ENCODE data around the gene SMO.
"Not testable (repeated sequence)": the region's sequence is repeated elsewhere in the genome, so short reads cannot be mapped to it uniquely, and the experiment has no call there.

Gene SMO

DNA sequence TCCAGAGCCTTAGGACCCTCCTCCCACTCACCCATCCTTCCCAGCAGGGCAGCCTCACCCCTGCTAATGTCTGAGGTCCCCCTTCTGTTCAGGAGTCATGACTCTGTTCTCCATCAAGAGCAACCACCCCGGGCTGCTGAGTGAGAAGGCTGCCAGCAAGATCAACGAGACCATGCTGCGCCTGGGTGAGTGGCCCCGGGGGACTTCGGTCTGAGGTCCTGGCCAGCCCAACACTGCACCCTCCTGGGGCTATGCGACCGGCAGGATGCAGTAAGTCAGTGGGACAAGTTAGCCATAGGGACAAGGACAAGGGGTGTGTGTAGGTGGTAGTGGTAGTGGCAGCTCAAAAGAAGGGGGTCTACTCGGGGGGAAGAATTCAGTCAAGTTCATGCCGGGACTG lies 20.2 kb downstream of the SMO start:
- no peak for DNase-seq (ENCODE audit: low read depth, low spot score)

DNA sequence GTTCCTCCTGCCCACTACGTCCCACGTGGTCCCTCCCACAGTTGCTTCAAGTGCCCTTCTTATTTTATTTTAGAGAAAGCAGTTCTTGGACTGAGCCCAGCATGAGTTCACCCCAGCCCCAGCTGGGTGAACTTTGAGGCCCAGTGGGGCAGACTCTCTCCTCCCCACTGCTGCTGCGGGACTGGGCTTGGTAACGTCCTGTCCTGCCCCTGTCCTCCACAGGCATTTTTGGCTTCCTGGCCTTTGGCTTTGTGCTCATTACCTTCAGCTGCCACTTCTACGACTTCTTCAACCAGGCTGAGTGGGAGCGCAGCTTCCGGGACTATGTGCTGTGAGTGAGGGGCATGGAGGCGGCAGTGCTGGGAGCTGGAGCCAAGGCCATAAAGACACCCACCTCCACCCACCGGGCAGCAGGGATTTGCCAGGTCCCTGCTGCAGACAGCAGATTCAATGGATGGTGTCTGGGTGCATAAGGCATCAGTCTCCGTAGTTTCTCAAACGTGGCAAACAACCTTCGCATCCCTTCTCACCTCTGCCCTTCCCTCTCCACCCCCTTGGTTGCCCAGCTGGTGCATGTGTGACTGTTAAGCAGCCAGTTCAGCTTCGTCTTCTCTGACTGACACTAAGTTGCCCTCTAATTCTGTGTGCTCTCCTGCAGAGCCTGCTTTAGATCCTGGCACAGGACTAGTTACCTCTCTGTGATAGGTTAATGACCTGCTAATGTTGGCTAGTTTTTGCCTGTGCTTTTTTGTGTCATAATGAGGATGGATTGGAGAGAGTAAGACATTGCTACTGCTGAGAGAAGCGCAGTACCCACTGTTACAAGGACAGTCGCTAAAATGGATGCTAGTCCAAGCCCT lies 20.9 kb downstream of the SMO start:
- no peak for DNase-seq (ENCODE audit: low read depth, low spot score)

GRCh38 chr7:129210256-129210988 lies 22.0 kb downstream of the SMO start:
- DNase-seq (ENCODE audit: low read depth, low spot score) = no peak

DNA sequence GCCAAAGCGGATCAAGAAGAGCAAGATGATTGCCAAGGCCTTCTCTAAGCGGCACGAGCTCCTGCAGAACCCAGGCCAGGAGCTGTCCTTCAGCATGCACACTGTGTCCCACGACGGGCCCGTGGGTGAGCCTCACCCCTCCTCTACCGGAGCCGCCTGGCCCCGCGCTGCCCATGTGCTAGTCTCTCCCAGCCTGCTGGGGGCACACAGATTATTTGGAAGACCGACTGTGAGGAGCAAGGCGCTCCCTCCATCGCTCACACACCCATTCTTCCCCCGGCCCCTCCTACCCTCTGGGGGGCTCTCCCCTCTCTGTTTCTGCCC lies 22.5 kb downstream of the SMO start:
- DNase-seq (ENCODE audit: low read depth, low spot score) = no peak

- no peak for DNase-seq (ENCODE audit: low read depth, low spot score)
Measured at GRCh38 chr7:129212126-129212525, 23.7 kb downstream of the SMO start.

DNA sequence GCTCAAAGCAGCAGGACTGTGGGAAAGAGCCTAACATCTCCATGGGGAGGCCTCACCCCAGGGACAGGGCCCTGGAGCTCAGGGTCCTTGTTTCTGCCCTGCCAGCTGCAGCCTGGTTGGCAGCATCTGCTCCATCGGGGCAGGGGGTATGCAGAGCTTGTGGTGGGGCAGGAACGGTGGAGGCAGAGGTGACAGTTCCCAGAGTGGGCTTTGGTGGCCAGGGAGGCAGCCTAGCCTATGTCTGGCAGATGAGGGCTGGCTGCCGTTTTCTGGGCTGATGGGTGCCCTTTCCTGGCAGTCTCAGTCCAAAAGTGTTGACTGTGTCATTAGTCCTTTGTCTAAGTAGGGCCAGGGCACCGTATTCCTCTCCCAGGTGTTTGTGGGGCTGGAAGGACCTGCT lies 24.2 kb downstream of the SMO start:
- no peak for DNase-seq (ENCODE audit: low read depth, low spot score)

GRCh38 chr7:129213828-129214227 lies 25.4 kb downstream of the SMO start:
- peak; percentile 28 for DNase-seq (ENCODE audit: low read depth, low spot score)

DNA sequence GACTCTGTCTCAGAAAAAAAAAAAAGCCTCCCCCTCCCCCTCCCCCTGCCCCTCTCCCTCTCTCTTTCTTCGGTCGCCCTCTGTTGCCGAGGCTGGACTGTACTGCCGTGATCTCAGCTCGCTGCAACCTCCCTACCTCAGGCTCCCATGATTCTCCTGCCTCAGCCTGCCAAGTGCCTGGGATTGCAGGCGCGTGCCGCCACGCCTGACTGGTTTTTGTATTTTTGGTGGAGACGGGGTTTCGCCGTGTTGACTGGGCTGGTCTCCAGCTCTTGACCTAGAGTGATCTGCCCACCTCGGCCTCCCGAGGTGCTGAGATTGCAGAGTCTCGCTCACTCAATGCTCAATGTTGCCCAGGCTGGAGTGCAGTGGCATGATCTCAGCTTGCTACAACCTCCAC lies 27.3 kb downstream of the SMO start:
- DNase-seq (ENCODE audit: low read depth, low spot score) = not testable (repeated sequence)

DNA sequence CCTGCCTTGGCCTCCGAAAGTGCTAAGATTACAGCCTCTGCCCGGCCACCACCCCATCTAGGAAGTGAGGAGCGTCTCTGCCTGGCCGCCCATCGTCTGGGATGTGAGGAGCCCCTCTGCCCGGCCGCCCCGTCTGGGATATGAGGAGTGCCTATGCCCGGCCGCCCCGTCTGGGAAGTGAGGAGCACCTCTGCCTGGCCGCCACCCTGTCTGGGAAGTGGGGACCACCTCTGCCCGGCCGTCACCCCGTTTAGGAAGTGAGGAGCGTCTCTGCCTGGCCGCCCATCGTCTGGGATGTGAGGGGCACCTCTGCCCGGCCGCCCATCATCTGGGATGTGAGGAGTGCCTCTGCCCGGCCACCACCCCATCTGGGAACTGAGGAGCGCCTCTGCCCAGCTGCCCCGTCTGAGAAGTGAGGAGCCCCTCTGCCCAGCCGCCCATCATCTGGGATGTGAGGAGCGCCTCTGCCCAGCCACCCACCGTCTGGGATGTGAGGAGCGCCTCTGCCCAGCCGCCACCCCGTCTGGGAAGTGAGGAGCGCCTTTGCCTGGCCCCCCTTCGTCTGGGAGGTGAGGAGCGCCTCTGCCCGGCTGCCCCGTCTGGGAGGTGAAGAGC lies 27.8 kb downstream of the SMO start:
- not testable (repeated sequence) for DNase-seq (ENCODE audit: low read depth, low spot score)

DNA sequence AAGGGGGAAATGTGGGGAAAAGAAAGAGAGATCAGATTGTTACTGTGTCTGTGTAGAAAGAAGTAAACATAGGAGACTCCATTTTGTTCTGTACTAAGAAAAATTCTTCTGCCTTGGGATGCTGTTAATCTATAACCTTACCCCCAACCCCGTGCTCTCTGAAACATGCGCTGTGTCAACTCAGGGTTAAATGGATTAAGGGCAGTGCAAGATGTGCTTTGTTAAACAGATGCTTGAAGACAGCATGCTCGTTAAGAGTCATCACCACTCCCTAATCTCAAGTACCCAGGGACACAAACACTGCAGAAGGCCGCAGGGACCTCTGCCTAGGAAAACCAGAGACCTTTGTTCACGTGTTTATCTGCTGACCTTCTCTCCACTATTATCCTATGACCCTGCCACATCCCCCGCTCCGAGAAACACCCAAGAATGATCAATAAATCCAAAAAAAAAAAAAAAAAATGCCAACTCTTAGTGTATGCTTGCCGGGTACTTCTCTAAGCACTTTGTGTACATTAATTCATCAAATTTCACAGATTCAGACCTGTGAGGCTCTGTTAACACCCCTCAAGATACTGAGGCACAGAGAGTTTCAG lies 28.5 kb downstream of the SMO start:
- DNase-seq (ENCODE audit: low read depth, low spot score) = not testable (repeated sequence)

DNA sequence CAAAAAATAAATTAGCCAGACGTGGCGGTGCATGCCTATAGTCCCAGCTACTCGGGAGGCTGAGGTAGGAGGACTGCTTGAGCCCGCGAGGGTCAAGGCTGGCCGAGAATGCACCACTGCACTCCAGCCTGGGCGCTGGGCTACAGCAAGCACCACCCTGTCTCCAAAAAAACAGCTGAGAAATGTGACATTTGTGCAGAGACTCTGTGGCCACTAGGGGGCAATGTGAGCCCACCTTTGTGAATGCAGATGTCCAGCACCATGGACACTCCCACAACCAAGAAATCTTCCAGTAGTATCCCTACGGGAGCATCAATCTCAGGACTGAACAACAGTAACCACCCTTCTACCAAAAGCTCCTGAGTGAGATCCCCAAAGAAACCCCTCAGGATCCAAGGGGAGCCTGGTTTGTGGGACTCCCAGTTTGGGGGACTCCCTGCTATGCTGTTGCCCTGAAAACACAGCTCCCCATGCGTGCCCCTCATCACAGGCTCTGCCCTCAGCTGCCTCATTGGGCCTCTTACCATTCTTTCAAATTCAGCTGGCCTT lies 30.2 kb downstream of the SMO start:
- DNase-seq (ENCODE audit: low read depth, low spot score) = peak; percentile 56

GRCh38 chr7:129219166-129219565 lies 30.7 kb downstream of the SMO start:
- not testable (repeated sequence) for DNase-seq (ENCODE audit: low read depth, low spot score)

DNA sequence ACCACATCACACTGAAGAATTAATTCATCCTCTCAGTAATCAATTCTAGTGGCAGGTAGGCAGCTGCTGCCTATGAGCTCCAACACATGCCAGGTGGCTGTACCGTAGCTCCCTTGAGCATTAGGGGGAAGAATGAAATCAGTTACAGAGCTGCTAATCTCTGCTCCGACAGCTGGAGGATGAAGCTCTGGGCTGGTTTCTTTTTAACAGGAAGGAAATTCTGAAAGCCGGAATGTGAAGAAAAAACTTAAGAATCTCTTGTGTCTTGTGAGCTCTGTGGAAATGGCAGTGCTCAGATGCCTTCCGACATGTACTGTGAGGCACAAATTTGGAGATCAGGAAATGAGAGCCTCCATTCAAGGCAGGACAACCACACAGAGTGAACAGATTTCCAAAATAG lies 33.6 kb downstream of the SMO start:
- no peak for DNase-seq (ENCODE audit: low read depth, low spot score)

GRCh38 chr7:129224251-129225205 lies 36.1 kb downstream of the SMO start, which contains the start of gene AHCYL2:
Gene AHCYL2 (plus strand): TSS chr7:129225030.
- DNase-seq (ENCODE audit: low read depth, low spot score) = peak; percentile 97

- no peak for DNase-seq (ENCODE audit: low read depth, low spot score)
Measured at GRCh38 chr7:129225206-129225930, 36.9 kb downstream of the SMO start.

- DNase-seq (ENCODE audit: low read depth, low spot score) = no peak
Measured at GRCh38 chr7:129225931-129226572, 37.6 kb downstream of the SMO start.

DNA sequence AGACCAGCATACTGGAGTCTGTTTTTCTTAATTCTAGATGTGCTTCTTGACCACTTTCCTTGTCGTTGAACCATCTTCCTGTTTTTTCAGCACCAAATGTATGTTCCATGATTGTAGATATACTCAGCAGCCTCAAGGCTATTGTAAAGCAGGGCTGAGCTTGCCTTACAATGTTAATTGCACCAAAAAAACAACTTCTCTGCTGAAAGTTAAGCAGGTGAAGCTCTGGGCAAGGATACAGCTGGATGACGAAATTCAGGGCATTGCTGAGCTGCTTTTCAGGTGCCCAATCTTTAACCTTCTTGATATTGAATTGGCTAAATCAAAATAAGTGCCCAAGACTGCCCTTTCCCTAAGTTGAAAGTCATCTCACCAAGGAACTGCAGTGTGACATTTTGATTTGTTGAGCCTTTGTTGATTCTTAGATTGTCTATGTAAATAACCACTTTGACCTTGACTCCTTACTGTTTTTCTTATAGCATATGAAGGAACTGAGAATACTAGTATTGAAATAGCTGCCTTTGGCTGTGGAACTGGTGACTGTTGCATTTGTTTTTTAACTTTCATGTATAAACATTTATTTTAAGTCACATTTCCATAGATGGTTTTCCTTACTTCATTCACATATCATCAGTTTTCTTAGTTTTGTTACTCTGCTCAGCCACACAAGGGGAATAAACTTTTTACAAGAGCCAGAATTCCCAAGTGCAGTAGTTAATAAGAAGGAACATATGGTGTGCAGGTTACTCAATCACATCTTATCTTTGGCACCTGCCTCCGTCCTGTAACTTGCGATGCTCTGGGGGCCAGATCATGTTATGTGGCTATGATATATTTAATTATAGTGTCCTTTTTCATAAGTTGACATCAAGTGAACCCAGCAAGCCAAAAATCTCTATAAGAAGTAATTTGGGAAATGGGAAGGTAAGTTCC lies 39.5 kb downstream of the SMO start:
- DNase-seq (ENCODE audit: low read depth, low spot score) = no peak

DNA sequence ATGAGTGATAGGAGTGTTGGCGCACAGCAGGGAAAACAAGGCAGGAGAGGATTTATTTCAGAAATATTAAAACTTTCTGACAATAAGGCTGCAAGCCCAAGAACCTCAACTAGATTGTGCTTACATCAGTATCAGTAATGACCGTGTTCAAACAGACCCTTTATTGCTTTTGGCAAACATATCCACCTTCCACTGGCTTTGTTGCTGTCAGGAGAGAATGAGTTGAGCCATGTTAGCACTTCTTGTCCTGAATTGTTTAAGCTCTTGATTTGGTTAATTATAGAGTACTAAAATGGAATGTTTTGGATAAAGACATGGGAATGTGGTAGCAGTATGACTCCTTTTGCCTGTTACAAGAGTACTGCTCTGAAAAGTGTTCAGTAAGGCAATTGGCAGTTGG lies 40.2 kb downstream of the SMO start:
- DNase-seq (ENCODE audit: low read depth, low spot score) = no peak

Measured in iPS DF 19.7 (cell line).